Thymus (tissue), 14 donors: ENCODE data around the gene KIAA0040. TPM values are rescaled to one million over a fixed set of nuclear protein-coding genes. Genes with fewer than 3 reads are reported as not detected.

Experiments
- DNase-seq, 9 donors: peaks; one replicate each; pipeline ENCODE4 v3.0.0-alpha.2; 2013; ENCODE audit warnings: low spot score in 9 of 9, low read depth in 6 of 9, missing footprints in 1 of 9
- H3K27ac ChIP-seq, 2 donors: one replicate each; pipeline ENCODE4 v1.5.1; 2013; ENCODE audit warnings: control low read depth in 1 of 2, low read depth in 1 of 2, low read length in 1 of 2, mild to moderate bottlenecking in 1 of 2, moderate library complexity in 1 of 2
- H3K27me3 ChIP-seq, 2 donors: one replicate each; pipeline ENCODE4 v1.5.1; 2013; ENCODE audit warnings: low read length in 1 of 2; ENCODE audit not compliant: control insufficient read depth in 2 of 2, insufficient read depth in 1 of 2
- H3K36me3 ChIP-seq, 2 donors: one replicate each; pipeline ENCODE4 v1.5.1; 2013; ENCODE audit warnings: low read length in 1 of 2, mild to moderate bottlenecking in 1 of 2, moderate library complexity in 1 of 2; ENCODE audit not compliant: control insufficient read depth in 2 of 2, insufficient read depth in 2 of 2
- H3K4me1 ChIP-seq, 2 donors: one replicate each; pipeline ENCODE4 v1.5.1; 2013; ENCODE audit warnings: low read length in 2 of 2; ENCODE audit not compliant: control insufficient read depth in 2 of 2, insufficient read depth in 2 of 2
- H3K4me3 ChIP-seq, 2 donors: one replicate each; pipeline ENCODE4 v1.5.1; 2013; ENCODE audit warnings: low read length in 2 of 2, control low read depth in 1 of 2, mild to moderate bottlenecking in 1 of 2
- H3K9me3 ChIP-seq, 2 donors: one replicate each; pipeline ENCODE4 v1.5.1; 2013; ENCODE audit warnings: low read length in 1 of 2, mild to moderate bottlenecking in 1 of 2; ENCODE audit not compliant: control insufficient read depth in 2 of 2, insufficient read depth in 1 of 2
- WGBS: extraction: QIAGEN DNeasy Blood & Tissue Kit; methylation state at CpG from one replicate; pipeline ENCODE4 v1.1.7; 2013; 5-methylcytosine and 5-hydroxymethylcytosine counted together
- long read RNA-seq, 10 donors: transcript quantifications; one replicate each; lab custom pipeline, GENCODE V29; 2026
- polyA plus RNA-seq: library from polyadenylated mRNA; stranded (reverse); fragments of 200-250 nt; gene quantifications from one replicate; pipeline ENCODE4 v1.2.3, GENCODE V29; 2013
- total RNA-seq: library from RNA; stranded (reverse); fragments of 120-200 nt; gene quantifications from one replicate; pipeline ENCODE4 v1.2.4, GENCODE V29; 2013
- donor health status: healthy.

The KIAA0040 gene
- total RNA-seq (14.4 TPM), polyA plus RNA-seq (12.7 TPM)
- long read RNA-seq, donor 1, full-length matches to known transcripts, result 1 of 1 reads
- long read RNA-seq, donor 1, partial matches to known transcripts, result 0 of 1 reads
- long read RNA-seq, donor 1, other reads (novel, unspliced or antisense), result 0 of 1 reads
- long read RNA-seq, donor 2, full-length matches to known transcripts, result 10 of 10 reads
- long read RNA-seq, donor 2, partial matches to known transcripts, result 0 of 10 reads
- long read RNA-seq, donor 2, other reads (novel, unspliced or antisense), result 0 of 10 reads
- long read RNA-seq, donor 3, full-length matches to known transcripts, result 6 of 6 reads
- long read RNA-seq, donor 3, partial matches to known transcripts, result 0 of 6 reads
- long read RNA-seq, donor 3, other reads (novel, unspliced or antisense), result 0 of 6 reads
- long read RNA-seq, donor 4, full-length matches to known transcripts, result 5 of 5 reads
- long read RNA-seq, donor 4, partial matches to known transcripts, result 0 of 5 reads
- long read RNA-seq, donor 4, other reads (novel, unspliced or antisense), result 0 of 5 reads
- long read RNA-seq, donor 5, full-length matches to known transcripts, result 15 of 15 reads
- long read RNA-seq, donor 5, partial matches to known transcripts, result 0 of 15 reads
- long read RNA-seq, donor 5, other reads (novel, unspliced or antisense), result 0 of 15 reads
- long read RNA-seq, donor 6, full-length matches to known transcripts, result 9 of 9 reads
- long read RNA-seq, donor 6, partial matches to known transcripts, result 0 of 9 reads
- long read RNA-seq, donor 6, other reads (novel, unspliced or antisense), result 0 of 9 reads
- long read RNA-seq, donor 7, full-length matches to known transcripts, result 5 of 5 reads
- long read RNA-seq, donor 7, partial matches to known transcripts, result 0 of 5 reads
- long read RNA-seq, donor 7, other reads (novel, unspliced or antisense), result 0 of 5 reads
- long read RNA-seq, donor 8, full-length matches to known transcripts, result 1 of 1 reads
- long read RNA-seq, donor 8, partial matches to known transcripts, result 0 of 1 reads
- long read RNA-seq, donor 8, other reads (novel, unspliced or antisense), result 0 of 1 reads
- long read RNA-seq, donor 9, full-length matches to known transcripts, result 7 of 7 reads
- long read RNA-seq, donor 9, partial matches to known transcripts, result 0 of 7 reads
- long read RNA-seq, donor 9, other reads (novel, unspliced or antisense), result 0 of 7 reads
- long read RNA-seq, donor 10, full-length matches to known transcripts, result 3 of 3 reads
- long read RNA-seq, donor 10, partial matches to known transcripts, result 0 of 3 reads
- long read RNA-seq, donor 10, other reads (novel, unspliced or antisense), result 0 of 3 reads

DNA sequence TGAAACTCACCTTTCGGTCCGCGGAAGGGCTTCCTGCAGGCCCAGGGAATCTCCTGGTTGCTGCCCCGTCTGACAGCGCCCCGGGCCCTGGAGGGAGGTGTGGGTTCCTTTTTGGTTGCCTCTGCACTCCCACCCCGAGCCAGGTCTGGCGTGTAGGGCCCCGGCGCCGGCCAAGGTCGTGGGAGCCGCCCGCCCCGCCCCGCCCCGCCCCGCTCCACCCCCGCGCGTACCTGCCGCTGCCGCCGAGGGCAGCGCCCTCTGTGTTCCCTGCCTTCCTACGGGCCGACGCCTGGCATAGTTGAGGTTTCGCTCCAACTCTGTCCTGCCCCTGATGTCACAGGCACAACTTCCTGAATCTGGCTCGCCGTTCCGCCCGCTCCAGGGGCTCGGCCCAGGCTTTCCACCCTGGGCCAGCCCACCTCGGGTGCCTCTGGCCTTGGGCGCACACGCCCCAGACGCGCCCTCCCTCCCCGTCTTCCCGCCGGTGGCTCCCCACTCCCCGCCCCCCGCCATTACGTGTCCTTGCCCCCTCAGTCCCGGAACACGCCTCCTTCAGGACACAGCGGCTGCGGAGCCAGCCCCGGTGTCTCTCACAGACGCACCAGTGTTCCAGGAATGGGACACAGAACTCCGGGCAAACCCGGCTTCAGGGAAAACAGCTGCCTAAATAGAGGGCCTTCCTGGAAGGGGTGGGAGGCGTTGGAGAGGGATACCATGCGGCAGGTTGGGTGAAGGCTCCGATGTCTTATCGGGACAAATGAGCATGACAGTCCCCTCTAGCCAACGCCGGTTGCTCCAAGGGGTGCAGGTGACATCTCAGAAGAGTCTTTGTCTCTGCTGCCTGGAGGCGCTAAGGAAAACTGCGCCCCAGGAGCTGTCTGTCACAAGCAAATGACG is at the start of gene KIAA0040:
TSS of gene KIAA0040 (minus strand) at position 147 of the 897 bp plus-strand sequence. CDS start 31,763 bp downstream, outside the sequence.
- Histone ChIP-seq H3K27ac (peak within 1 kb of the TSS; percentile 70 to 89), H3K4me1 (peaks cover 40 to 50% of the 10 kb centered on the region in 2 donors), H3K4me3 (peak within 1 kb of the TSS; percentile 75 to 85), H3K27me3 (no peaks in the 10 kb centered on the region), H3K36me3 (peaks cover 0 to 2% of the 10 kb centered on the region in 2 donors), H3K9me3 (no peaks in the 10 kb centered on the region)
- peak in 6 of 9 donors; percentile 47 to 75 (median 58) for DNase-seq
- WGBS, result 8% methylated on average over 62 of the region's 62 CpGs

DNA sequence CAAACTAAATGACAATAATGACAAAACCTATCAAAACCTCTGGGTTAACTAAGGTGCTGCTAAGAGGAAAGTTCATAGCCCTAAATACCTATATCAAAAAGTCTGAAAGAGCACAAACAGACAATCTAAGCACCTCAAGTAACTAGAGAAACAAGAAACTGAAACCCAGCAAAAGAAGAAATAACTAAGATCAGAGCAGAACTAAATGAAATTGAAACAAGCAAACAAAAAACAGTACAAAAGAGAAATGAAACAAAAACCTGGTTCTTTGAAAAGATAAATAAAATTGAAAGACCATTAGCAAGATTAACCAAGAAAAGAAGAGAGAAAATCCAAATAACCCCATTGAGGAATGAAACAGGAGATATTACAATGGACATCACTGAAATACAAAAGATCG is 44.8 kb upstream of the KIAA0040 start:
- DNase-seq, result no peak
- Histone ChIP-seq H3K4me1 (peaks cover 0 to 4% of the 10 kb centered on the region in 2 donors), H3K9me3 (no peaks in the 10 kb centered on the region), H3K36me3 (no peaks in the 10 kb centered on the region), H3K4me3 (no peak overlapping the region), H3K27ac (no peak overlapping the region), H3K27me3 (no peaks in the 10 kb centered on the region)
- WGBS, result 96% methylated on average over 1 of the region's 1 CpG

DNA sequence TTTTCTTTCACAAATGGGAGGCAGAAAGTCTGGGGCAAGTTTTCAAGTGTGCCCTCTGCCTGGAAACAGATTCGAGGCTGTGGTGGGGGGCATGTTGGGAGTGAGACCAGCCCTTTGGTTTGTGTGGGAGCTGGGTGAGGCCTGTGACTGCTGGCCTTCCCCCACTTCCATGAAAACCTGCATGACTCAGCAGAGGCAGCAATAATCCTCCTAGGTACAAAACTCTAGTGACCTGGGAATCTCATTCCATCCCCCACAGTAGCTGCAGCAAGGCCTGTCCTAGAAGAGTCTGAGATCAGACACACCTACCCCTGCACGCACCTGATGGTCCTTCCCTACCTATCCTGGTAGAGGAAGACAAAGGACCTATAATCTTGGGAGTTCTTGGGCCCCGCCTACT is 42.1 kb upstream of the KIAA0040 start:
- no peaks in the 10 kb centered on the region for H3K9me3 ChIP-seq
- peaks cover 0 to 4% of the 10 kb centered on the region in 2 donors for H3K4me1 ChIP-seq
- no peaks in the 10 kb centered on the region for H3K27me3 ChIP-seq
- no peak overlapping the region for H3K27ac ChIP-seq
- H3K36me3 ChIP-seq, result no peaks in the 10 kb centered on the region
- H3K4me3 ChIP-seq, result no peak overlapping the region
- no peak for DNase-seq
- 93% methylated on average over 3 of the region's 3 CpGs for WGBS

DNA sequence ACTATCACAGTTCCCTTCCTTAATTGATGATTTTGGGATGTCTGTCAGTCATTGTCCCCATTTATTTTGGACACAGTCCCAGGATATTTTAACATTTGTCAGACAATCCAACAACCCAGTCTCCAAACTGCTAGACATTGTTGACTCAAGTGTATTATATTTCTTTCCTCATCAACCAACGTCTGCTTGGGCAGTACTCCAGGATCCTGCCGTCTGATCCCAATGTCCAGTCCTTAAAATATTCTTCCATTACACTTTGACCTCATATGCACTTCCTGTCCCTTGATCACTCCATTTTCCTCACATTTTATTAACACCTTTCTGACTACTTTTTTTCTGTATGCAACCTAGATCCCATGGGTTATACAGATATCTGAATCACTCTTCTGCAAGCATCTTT is 39.8 kb upstream of the KIAA0040 start:
- 90% methylated on average over 2 of the region's 2 CpGs for WGBS
- no peak overlapping the region for H3K27ac ChIP-seq
- H3K9me3 ChIP-seq, result no peaks in the 10 kb centered on the region
- no peaks in the 10 kb centered on the region for H3K27me3 ChIP-seq
- no peaks in the 10 kb centered on the region for H3K36me3 ChIP-seq
- H3K4me3 ChIP-seq, result no peak overlapping the region
- no peak for DNase-seq
- peaks cover 0 to 4% of the 10 kb centered on the region in 2 donors for H3K4me1 ChIP-seq

DNA sequence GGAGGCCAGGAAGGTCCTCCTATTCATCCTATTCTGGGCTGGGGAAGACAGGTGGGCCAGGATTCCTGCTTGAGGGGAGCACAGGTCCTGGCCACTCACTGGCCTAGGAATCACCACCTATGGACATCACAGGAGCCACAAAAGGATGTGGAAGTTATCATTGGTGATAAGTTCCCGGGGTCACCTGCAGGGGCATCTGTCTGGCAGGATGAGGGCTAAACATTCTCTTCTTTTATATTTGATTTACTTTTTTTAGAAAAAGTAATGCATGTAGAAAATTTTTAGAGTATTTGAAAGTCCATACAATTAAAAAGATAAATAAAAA is 33.2 kb upstream of the KIAA0040 start:
- no peak overlapping the region for H3K27ac ChIP-seq
- H3K36me3 ChIP-seq, result no peaks in the 10 kb centered on the region
- 0% methylated on average over 1 of the region's 1 CpG for WGBS
- H3K4me3 ChIP-seq, result no peak overlapping the region
- no peaks in the 10 kb centered on the region for H3K27me3 ChIP-seq
- DNase-seq, result no peak
- no peaks in the 10 kb centered on the region for H3K4me1 ChIP-seq
- H3K9me3 ChIP-seq, result no peaks in the 10 kb centered on the region

DNA sequence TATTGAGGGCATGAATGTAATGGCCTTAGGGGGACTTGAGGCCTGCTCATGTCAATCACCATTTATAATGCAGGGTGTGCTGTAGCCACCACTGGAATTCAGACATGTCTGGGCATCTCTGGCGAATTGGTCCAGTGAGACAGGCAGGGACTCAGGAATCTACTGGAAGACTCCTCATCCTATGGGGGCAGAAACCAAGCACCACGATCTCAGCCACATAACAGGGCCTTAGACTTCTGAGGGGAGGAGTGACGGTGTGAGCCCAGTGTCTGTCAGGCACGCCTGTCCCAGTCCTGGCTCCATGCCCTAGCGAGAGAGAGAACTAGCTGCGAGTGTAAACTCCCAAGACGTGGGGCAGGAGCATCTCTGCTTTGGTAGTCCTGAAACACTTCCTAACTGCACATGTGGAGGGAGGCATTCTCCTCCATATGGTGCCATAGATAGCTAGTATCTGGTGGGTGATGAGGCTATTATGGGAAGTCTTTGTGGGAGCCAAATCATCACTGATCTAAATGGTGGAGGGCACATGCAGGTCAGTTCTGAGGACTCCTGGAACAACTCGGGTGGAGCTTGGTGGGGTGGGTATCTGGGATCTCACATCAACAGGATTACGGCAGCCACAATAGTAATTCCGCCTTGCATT is 29.8 kb upstream of the KIAA0040 start:
- Histone ChIP-seq H3K4me1 (peaks cover 2 to 10% of the 10 kb centered on the region in 2 donors), H3K4me3 (no peak overlapping the region), H3K36me3 (no peaks in the 10 kb centered on the region), H3K27ac (no peak overlapping the region), H3K9me3 (no peaks in the 10 kb centered on the region), H3K27me3 (no peaks in the 10 kb centered on the region)
- no peak for DNase-seq
- 93% methylated on average over 10 of the region's 10 CpGs for WGBS

DNA sequence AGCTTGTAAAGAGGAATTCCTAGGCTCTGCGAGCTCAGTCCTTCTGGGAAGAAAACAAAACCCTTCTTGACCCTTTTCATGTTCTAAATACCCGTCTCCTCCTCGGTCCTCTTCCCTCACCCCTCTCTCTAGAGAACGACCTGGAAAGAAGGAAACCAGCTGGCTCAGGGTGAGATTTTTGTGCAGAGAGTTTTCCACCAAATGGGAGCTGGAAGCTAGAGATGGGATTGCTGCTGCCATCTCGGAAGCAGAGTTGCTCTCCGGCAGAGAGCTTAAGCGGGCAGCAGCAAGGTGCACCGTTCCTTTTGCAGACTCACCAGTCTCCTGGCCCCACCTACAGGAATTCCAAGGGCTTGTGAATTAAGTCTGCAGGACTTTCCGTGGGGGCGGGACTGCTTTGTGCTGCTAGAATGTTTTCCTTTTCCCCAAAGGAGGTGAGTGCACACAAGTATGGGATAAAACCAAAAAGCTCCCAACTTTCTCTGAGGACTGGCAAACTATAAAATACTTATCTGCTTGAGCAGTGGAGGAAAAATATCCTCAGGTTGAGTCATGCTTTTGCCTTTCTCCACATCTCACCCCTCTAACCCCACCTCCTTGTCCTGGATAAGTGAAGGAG is 29.1 kb upstream of the KIAA0040 start:
- H3K27me3 ChIP-seq, result no peaks in the 10 kb centered on the region
- no peaks in the 10 kb centered on the region for H3K36me3 ChIP-seq
- H3K9me3 ChIP-seq, result no peaks in the 10 kb centered on the region
- no peak for DNase-seq
- no peak overlapping the region for H3K27ac ChIP-seq
- peaks cover 2 to 10% of the 10 kb centered on the region in 2 donors for H3K4me1 ChIP-seq
- no peak overlapping the region for H3K4me3 ChIP-seq
- WGBS, result 94% methylated on average over 10 of the region's 10 CpGs
